Measurements from ENCODE around the gene PPP1R1B.
A peak's percentile ranks its signal among the peaks of the same experiment; 100 is the strongest.

The PPP1R1B gene

DNA sequence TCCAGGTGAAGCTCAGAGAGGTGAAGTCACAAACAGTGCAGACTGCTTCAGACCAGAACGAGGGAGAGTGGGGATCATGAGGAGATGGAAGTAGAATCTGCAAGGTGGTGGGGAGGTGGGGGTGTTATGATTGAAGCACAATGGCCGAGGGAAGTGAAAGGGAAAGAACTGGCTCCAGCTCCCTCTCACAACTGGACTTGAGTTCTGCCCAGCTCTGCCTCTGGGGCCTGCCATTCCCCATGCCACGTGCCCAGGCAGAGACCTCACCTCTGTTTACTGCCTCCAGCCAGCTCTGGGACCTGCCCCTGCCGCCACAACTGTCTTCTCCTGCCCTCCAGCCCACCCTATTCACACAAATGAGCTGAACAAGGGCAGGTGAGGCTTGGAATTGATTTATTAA lies 44.0 kb downstream of the PPP1R1B start:
- DNase-seq = no peak

DNA sequence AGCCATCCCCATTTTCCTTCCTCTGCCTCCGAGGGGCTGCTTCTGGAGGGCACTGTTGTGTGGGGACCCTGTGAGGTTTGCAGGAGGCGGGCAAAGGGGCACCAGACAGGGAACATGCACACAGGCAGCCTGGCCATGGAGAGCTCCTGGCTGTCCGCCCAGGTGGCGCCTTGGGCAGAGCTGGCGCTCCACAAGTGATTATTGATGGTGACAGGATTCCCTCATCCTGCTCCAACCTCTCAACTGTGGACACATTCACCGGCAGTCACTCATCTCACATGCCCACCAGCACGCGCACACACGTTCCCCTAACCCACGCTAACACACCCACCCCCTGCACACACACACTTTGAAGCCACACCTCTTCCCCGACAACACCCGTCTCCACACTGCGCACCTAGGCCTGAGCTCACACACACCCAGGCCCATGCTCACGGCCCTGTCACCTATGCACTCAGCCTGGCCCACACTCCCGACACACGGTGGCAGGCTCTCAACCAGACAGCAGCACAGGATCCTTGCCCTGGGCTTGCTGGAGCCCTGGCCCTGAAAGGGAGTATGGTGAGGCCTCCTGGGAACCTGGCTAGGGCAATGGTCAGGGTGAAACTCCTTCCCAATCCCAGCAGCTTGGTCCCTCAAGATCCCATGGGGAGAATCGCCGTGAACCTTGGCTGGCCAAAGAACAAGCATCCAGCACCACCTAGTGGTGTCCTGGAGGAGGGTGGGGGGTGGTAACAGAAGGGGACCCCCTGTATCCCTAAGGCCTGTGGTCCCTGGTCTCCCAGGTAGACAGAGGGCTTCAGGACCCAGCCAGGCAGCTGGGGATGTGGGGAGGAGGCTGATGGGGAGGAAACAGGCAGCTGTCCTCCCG lies 45.1 kb downstream of the PPP1R1B start:
- peak; percentile 32 for DNase-seq

GRCh38 chr17:39672522-39673334 lies 46.0 kb downstream of the PPP1R1B start:
- DNase-seq = no peak

DNA sequence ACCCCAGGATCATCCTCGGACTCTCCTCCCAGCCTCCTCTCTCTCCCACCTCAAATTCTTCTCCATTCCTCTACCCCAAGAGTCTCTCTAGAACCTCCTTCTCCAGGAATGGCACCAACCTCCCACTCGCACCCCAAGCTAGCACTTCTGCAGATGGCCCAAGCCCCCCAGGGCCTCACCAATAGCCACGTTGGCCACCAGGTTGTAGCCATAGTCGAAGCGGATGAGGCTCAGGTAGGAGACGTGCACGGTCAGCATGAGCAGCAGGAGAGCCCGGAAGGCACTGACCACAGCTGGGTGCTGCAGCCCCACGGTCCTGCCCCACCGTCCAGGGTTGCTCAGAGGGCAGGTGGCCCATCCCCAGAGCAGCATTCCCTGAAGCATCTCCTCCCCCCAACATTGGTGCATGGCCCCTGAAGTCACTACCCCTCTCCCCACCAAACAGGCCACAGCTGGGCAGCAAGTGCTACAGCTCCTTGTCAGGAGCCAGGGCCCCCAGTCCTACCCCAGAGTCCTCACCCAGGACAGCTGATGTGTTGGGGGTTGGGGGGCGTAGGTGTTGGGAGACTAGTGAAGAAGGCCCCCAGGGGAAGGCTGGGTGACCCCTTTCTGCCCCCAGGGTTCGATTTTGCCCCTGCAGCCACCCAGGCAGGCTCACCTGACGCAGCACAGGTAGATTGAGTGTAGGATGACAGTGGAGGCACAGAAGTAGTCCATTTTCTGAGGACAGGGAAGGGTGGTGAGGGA lies 46.8 kb downstream of the PPP1R1B start:
- no peak for DNase-seq

DNA sequence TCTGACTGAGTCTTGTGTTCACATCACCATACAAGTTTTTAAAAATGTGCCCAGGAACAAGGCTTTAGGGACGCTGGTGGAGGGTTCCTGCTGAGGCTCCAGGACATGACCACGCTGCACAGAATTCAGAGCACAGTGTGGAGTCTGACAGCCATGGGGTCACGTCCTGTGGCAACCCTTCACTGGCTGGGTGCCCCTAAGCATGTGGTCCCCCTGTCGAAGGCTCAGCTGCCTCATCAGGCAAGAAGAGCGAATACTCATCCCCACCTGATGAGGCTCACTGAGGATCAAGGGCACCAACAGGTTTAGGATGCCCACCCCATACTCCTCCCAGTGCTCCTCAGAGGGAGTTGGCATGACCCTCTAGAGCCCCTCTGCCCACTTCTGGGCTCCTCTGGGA lies 47.4 kb downstream of the PPP1R1B start:
- DNase-seq = no peak

DNA sequence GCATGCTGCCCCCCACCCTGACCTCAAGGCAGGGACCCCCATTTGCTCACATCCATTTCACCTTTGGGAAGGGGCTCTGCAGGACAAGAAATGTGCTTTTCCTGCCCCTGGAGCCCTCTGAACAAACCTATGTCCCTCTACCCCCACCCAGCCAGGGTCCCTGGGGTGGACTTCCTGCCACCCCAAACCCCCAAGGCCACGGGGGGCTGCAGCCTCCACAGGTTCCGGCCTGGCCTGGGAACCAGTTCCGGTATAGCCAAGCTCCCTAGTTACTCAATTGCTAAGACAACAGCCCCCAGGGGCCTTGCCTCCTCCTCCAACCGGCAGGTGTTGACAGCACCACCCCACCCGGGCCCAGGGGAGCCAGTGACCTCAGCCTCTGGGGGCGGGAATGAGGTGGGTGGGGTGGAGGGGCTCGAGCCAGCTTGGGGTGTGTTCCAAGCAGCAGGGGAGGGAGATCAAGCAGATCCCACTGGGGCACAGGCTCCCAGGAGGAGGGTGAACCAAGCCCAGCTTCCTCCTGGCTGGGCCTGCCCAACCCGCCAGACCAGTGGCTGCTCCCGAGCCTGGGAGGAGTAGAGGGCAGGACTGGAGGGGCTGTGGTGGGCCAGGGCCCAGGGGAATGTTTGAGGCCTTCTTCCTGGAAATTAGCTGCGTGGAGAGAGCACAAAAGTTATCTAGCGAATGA lies 48.1 kb downstream of the PPP1R1B start:
- DNase-seq = no peak

- no peak for DNase-seq
Observed at GRCh38 chr17:39675390-39676082, 48.8 kb downstream of the PPP1R1B start.

DNA sequence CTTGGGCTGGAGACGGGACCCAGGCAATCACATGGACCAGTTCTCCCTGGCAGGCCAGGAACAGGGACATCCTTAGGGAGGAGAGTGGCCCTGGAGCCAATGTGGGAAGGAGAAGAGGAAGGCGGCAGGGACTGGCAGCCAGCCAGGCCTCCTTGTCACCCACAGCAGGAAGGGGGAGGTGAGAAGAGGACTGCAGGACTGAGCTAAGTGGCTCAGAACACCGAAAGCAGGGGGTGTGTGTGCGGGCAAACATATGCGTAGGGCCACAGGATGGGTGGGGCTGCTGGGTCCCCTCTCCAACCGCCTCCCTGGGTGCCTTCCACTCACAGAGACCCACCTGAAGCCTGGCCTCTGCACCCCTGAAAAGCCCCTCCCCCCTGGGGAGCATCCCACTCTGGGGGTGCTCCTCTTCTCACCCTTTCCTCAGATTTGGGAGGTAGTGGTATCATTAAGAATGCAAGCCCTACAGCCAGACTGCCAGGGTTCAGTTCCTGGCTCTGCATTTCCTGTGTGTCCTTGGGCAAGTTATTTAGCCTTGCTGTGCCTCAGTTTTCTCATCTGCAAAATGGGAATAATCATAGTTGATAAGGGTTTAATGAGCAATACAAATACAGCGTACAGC lies 49.6 kb downstream of the PPP1R1B start:
- peak; percentile 13 for DNase-seq

- no peak for DNase-seq
Observed at GRCh38 chr17:39677072-39677471, 50.3 kb downstream of the PPP1R1B start.

DNA sequence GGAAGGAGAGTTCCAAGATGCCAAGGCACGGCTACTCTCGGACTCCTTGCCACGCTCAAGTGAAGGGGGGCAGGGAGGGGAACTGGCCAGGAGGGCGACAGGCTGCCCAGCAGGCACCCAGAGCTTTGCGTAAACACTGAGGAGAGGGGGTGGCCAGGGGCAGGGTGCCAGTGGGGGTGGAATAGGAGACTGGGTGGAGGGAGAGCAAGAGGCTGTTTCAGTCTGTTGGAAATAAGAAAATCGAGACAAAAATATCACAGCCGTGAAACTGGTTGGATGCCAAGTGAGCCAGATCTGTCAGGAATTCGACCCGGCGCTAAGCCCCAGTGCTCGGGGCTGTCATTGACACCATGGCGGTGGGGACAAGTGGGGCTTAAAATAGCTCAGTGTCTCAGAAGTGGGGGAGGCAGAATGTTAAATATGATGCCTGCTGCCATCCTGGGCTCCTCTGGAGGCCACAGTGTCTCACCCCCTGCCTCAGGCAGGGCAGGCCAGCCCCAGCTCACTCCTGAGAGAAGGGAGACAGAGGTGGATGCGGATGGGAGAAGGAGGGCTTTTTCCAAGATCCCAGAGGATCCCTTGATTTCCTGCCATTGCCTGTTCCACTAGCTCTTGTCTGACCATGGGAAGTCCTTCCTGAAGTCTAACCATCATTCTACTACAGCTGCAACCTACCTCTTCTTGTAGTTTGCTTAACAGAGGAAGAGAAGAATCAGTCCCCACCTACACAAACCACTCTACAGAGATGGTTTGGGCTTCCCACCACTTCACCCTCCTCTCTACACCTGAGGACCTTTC lies 51.0 kb downstream of the PPP1R1B start:
- no peak for DNase-seq

- DNase-seq = no peak
Observed at GRCh38 chr17:39678340-39679116, 51.8 kb downstream of the PPP1R1B start.

DNA sequence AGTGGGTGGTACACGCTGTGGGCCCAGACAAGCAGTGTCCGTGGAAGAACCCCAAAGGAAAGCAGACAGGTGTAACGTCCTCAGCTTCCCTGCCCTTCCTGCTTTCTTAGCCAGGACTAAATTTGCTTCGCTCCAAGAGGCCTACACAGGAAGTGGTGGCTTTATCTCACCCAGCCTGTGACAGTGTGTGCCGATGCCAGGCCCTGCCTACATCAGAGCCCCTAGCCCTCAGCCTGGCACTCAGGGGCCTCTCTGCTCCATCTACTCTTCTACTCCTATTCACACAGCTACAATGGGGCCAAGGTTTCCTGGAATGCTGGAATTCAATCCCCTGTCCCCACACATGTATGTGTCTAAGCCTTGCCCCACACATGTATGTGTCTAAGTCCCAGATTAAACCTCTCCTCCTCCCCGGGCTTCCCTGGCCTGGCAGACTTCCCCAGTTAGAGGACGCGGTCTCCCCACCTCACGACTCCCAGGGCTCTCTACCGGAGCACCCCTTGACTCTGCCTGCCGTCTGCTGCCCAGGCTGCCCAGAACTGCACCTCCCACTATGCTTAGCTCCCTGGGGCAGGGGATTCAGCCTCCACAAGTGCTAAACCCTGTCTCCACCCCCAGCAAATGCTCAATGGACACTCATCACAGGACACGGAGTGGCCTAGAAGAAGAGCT lies 52.9 kb downstream of the PPP1R1B start:
- DNase-seq = no peak

DNA sequence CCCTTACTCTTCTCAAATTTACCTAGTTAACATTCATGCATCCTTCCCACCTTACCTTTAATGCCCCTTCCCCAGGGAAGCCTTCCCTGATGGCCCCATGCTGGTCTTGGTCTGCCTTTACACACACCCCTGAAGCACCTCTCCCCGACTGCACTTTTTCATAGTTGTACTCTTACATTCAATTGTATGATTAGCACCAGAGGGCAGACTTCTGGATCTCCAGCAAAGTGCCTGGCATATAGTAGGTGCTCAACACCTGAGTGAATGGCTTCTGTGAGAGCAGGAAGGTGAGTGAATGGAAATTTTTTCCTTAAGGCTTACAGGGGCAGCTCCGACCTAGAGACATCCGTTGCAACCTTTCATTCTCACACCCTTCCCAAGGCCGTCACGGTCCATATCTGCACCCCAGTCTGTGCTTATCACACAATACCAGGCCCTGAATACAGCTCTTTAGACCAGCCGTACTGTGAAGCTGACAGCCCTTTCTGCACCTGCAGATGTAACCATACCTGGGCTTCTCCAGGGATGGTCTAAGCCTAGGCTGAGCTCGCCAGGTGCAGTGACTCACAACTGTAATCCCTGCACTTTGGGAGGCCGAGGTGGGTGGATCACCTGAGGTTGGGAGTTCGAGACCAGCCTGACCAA lies 56.7 kb downstream of the PPP1R1B start:
- DNase-seq = no peak

DNA sequence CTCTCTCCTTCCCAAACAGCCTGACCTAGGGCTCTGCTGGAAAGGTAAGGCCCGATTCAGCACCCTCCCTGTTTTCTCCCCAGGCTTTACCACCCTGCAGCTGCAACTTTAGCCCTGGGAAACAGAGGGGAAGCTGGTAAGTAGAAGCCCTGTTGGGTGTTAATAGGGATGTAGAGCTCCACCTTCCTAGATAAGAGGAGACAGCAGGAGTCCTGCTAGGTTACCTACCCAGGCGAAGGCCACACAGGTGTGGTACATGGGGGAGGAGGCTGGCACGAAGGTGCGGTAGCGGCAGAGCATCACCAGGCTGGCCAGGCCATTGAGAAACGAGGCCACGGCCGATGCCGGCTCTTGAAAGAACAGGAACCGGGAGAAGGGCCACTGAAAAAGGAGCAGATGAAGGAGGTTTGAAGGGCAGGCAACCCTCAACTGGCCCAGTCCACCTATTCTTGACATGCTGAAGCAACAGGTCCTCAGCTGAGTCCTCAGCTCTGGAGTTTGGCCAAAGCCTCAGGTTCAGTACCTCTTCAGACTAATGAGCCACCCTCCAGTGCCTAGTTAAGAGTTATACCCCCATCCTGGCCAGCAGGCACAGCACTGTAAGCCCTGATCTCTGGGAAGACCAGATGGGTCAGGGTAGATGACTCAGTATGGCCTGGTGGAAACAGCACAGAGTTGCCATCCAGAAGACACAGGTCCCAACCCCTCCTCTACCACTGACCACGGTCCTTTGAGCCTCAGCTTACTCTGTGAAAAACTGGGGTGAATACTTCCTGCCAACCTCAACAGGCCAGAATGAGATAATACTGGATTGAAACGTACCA lies 57.8 kb downstream of the PPP1R1B start:
- DNase-seq = no peak

Data from NCI-H2227 treated with DMSO at 0.1 percent for 48 hours (cell line).